CD4-positive, alpha-beta T cell treated with Interleukin-15 for 4 hours (primary cell): Measurements from ENCODE around the gene FTSJ3.

Source experiments
- DNase-seq: peaks from one replicate; pipeline ENCODE4 v3.0.0-alpha.2; 2020; ENCODE audit warnings: low spot score

The FTSJ3 gene

DNA sequence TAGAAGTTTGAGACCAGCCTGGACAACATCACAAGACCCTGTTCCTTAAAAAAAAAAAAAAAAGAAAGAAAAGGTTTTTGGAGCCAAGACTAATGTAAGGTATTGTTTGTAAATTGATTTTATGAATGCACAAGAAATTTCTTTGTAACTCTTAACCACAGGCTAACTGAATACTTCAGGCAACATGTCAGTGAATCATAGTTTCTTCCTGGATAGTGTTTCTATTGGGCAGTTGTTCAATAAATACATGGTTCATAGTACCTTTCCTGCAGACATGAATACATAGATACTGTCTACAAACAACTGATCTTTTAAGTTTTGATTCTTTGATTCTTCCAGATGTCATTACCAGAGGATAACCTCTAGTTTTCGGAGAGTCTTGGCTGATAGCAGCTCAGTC, 41.9 kb downstream of the FTSJ3 start:
- no peak for DNase-seq

DNA sequence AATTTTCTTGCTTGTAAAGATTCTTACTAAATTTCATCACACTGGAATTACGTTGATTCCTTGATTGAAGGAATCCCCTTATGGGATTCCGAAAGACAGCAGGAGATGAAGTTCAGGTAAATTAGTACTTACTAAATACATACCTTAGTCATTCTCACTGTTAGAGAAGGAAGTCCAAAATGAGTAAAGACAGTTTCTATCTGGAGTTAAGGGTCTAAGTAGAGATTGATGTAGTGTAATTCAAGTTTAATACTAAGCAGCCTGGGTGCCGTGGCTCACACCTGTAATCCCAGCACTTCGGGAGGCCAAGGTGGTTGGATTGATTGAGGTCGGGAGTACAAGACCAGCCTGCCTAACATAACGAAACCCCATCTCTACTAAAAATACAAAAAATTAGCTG, 43.9 kb downstream of the FTSJ3 start:
- no peak for DNase-seq

DNA sequence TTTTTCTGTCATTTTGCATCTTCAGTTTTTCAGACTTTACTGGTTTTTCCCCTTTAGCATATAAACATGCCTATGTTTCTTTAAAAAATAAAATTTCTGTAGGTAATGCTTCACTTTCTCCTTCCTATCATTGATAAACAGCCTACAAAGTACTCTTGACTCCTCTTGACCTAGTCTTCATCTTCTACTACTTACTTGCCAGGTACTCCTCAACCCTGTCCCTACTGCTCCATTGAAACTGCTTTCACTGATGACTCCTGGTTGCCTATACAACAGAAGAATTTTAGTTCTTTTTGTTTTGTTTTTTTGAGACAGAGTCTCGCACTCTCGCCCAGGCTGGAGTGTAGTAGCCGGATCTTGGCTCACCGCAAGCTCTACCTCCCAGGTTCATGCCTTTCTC, 46.5 kb downstream of the FTSJ3 start:
- no peak for DNase-seq

DNA sequence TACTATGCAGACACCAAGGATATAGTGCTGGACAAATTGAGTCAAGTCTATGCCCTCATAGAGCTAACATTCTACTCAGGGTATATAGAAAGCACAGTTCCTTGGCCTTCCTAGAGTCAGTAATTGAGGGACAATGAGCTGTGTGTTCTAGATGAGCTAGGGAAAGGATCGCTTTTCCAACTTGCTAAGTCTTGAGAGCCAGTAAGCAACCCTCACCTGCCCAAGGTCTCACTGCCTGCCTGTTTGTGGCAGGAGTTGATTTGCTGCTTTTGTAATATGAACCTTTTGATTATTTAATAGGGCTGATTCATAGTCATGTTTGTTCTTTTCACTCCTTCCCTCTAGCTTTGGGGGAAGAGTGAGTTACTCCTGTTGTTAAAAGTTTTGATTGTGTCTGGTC, 47.0 kb downstream of the FTSJ3 start:
- DNase-seq = no peak

DNA sequence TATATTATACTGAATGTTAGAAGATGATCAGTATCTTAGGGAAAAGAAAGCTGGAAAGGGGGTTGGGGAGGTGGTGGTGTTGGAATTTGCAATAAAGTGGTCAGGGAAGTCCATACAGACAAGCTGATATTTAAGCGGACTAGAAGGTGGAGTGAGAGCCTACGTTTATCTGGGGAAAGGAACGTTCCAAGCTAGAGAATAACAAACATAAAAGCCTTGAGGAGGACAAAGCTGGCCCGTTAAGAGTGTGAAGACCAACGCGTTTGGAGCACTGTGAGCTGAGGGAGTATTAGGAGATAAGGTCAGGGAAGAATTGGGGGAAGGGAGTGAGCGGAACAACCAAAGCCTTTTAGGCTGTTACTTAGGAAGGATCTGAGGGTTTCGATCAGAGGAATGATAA, 52.0 kb downstream of the FTSJ3 start:
- no peak for DNase-seq

DNA sequence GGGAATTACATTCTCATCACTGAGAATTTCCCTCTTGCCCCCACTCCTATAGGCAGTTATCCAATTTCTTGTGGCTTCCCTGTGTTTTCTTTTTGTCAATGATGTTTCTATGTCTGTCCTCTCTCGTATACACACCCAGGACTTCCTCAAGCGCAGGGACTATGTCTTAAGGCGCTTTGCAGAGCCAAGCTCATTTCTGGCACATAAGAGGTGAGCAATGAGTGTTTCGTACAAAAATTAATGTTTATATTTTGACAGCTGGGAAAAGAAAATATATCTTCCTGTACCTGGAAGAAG, 52.5 kb downstream of the FTSJ3 start:
- DNase-seq = no peak

DNA sequence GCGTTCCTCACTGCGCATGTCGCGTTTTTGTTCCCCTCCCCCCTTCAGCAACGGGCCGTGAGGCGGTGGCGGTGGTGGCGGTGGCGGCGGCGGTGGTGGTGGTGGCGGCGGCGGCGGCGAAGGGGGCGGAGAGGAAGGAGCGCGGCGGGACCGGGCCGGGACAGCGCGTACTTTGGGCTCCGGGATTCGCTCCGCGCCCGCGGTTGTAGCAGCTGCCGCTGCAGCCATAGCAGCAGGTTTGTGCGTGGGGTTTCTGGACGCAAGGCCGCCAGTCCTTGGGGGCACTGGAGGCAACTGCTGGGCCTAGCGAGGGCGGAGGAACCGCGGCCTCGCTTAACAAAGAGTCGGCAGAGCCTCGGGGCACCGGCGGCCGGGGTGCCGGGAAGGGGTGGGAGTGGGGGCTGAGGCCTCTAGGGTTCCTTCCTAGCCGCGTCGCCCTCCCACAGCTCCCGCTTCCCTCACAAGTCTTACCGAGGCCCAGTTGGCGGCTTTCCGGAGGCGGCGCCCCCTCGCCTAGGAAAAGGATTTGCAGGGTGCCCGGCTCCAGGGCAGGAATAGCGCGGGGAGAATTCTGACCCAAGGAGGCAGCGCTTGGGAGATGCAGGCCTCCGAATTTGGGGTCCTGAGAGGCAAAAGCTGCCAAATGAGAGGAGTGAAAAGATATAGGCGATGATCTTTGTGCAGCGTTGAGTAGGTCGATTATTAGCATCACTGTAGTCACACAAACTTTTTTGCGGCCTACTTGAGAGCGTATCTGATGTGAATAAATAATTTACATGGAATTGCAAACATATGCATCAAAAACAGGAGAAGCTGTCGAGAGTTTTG, 53.1 kb downstream of the FTSJ3 start, which contains the start of gene DDX42:
DDX42 (plus strand) TSS at position 30 of the 828 bp plus-strand sequence. CDS start 12,880 bp downstream, outside the sequence.
- DNase-seq = no peak

DNA sequence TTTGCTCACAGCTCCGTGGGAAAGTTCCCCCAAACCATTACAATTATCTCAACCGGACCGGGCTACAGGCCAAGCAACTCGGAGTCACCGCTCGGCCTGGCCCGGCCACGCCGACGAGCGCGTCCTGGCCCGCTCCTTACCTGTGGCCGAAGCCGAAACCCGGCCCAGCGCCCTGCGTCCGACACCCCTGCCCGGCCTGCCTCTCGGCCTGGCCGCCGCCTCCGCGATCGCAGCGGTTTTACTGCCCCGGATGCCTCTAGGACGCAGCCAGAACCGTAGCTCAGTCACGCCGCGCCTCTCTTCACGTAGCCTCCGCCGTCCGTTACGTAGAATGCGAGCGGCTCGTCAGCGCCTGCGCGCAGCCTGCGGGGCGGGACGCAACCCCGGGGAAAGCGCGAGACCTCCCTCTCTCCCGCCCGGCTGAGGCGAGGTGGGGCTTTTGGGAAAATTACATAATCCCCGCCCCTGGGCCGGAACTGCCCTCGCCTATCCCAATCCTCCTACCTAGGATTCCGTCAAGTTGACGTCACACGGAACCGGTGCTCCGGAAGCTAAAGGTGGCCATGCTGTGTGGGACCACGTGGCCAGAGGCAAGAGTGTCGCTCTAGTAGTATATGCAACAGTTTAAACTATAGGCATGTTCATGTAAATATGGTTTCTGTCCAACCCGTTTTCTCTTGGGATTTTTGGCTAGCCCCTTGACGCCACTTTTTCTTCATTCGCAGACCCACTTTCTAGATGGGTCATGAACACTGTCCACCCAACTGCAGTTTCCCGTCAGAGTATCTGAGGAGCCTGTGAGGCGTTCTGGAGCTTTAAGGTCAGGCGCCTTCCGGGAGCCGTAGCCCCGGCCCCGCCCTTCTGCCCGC, 54.0 kb downstream of the FTSJ3 start, which contains the start of gene CCDC47:
CCDC47 (minus strand) TSS at position 326 of the 869 bp plus-strand sequence. CDS start 7,422 bp downstream, outside the sequence.
- peak; percentile 99 for DNase-seq

DNA sequence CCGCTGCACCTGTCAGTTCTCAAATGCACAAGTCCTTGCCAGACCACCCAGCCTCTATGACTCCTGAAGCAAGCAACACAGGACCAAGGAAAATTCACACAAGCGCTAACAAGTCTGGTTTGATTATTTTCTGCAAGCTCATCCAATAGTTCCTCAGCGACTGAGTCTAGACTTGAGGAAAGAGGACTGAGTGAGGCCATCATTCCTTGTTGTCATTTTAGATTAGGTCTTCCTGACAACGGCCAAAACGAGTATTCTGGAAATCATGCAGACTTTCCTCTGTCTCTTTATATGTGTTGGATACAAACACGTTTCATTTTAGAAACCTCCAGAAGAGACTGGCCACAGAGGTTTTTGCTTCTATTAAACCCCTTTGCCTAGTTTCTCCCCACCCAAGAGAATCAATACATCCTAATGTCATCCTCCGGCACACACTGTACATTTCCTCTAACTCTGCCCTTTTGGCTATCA, 54.6 kb downstream of the FTSJ3 start:
- no peak for DNase-seq
